ENCODE results near the gene CDC37L1. TPM values are rescaled to one million over a fixed set of nuclear protein-coding genes. Genes with fewer than 3 reads are reported as not detected.

Gene CDC37L1
- total and polyA plus RNA-seq, 12 donors, result 13.4 to 58.4 (median 36.6) TPM

DNA sequence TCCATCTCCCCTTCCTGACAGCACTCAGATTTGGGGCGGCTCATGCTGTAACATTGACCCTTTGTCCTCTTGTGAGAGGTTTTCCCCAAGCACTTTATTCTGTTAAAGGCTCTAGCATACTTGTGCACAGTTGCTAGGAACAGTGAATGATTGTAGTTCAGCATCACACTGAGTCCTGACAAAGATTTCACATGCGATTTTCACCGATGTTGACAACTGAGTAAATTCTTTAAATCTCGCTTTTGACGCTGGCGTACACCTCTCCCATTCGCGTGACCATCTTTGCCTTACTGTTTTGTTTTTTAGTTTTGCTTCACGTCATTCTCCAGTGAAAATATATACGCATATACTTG lies 780 bp downstream of the CDC37L1 start:
- Histone ChIP-seq H3K27ac (peak overlapping the region; percentile 91 to 100 (median 96)), H3K27me3 (no peaks in the 10 kb centered on the region), H3K9me3 (no peaks in the 10 kb centered on the region), H3K4me3 (peak overlapping the region; percentile 67 to 96 (median 78)), H3K36me3 (peaks cover 0 to 9% (median 0%) of the 10 kb centered on the region in 9 donors), H3K4me1 (peaks cover 0 to 46% (median 29%) of the 10 kb centered on the region in 9 donors)
- TF ChIP-seq, protein P1, sequence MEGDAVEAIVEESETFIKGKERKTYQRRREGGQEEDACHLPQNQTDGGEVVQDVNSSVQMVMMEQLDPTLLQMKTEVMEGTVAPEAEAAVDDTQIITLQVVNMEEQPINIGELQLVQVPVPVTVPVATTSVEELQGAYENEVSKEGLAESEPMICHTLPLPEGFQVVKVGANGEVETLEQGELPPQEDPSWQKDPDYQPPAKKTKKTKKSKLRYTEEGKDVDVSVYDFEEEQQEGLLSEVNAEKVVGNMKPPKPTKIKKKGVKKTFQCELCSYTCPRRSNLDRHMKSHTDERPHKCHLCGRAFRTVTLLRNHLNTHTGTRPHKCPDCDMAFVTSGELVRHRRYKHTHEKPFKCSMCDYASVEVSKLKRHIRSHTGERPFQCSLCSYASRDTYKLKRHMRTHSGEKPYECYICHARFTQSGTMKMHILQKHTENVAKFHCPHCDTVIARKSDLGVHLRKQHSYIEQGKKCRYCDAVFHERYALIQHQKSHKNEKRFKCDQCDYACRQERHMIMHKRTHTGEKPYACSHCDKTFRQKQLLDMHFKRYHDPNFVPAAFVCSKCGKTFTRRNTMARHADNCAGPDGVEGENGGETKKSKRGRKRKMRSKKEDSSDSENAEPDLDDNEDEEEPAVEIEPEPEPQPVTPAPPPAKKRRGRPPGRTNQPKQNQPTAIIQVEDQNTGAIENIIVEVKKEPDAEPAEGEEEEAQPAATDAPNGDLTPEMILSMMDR (IDR thresholded peaks at IDR 0.05), result no peak
- intact Hi-C loops (cut with DNase I), result loop anchor here in 3 of 10 donors (5.0 to 10.0 kb wide), 2 partner anchors 62 to 305 kb away; partner anchors contain the start of genes AK3 (in 3 of the 3) and JAK2 (in 1 of the 3)
- DNase-seq (no peak), ATAC-seq (peak in 4 of 8 donors; percentile 3 to 30 (median 26))
- 0 to 1% methylated on average over 10 of the region's 10 CpGs for WGBS, 2 donors

DNA sequence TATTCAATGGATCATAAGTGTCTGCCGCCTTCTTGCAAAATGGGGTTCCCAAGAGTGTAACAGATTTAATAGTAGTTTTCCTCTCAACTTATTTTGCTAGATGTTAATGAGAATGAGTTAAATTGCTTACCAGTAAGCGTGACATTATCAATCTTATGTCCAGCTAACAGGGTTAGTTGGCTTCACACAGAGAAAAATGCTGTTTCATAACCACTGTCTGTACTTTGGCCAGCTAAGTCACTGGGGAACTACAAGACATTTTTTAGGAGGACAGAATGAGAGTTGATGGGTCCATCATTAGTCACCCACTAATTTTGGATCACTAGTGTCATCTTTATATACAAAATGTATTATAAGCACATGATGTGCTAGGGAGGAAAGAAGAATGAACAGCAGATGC lies 1.4 kb downstream of the CDC37L1 start:
- intact Hi-C loops (cut with DNase I), result loop anchor here in 3 of 10 donors (5.0 to 10.0 kb wide), 2 partner anchors 62 to 304 kb away; partner anchors contain the start of genes AK3 (in 3 of the 3) and JAK2 (in 1 of the 3)
- 39 to 41% methylated on average over 2 of the region's 2 CpGs for WGBS, 2 donors
- Histone ChIP-seq H3K4me3 (peak overlapping the region in 9 of 10 donors; percentile 67 to 96 (median 79)), H3K36me3 (peaks cover 0 to 15% (median 3%) of the 10 kb centered on the region in 9 donors), H3K27ac (peak overlapping the region; percentile 91 to 100 (median 96)), H3K27me3 (no peaks in the 10 kb centered on the region), H3K9me3 (no peaks in the 10 kb centered on the region), H3K4me1 (peaks cover 0 to 52% (median 34%) of the 10 kb centered on the region in 9 donors)
- TF ChIP-seq, protein P1 (IDR thresholded peaks at IDR 0.05), result no peak
- DNase-seq (no peak), ATAC-seq (peak in 2 of 8 donors; percentile 15 to 18)

DNA sequence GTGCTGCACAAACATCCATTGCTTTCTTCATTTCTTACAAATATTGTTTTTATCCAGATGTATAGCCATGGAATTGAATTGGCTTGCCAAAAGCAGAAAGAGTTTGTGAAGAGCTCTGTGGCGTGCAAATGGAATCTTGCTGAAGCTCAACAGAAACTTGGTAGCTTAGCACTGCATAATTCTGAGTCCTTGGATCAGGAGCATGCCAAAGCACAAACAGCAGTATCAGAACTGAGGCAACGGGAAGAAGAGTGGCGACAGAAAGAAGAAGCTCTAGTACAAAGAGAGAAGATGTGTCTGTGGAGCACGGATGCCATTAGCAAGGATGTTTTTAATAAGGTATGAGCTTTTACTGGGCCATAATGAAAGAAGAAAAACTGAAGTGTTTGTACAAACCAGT lies 5.5 kb downstream of the CDC37L1 start:
- peaks cover 0 to 53% (median 10%) of the 10 kb centered on the region in 9 donors for H3K36me3 ChIP-seq
- no peak overlapping the region for H3K4me3 ChIP-seq
- DNase-seq, result no peak
- intact Hi-C loops (cut with DNase I), result loop anchor here in 4 of 10 donors (5.0 to 10.0 kb wide), 3 partner anchors 52 to 300 kb away; partner anchors contain the start of genes AK3 (in 3 of the 4) and JAK2 (in 1 of the 4)
- H3K4me1 ChIP-seq, result peaks cover 0 to 88% (median 53%) of the 10 kb centered on the region in 9 donors
- no peaks in the 10 kb centered on the region for H3K9me3 ChIP-seq
- no peak for ATAC-seq
- H3K27ac ChIP-seq, result peak overlapping the region in 2 of 10 donors; percentile 31 to 64
- TF ChIP-seq, protein P1 (IDR thresholded peaks at IDR 0.05), result no peak
- H3K27me3 ChIP-seq, result no peaks in the 10 kb centered on the region
- WGBS, 2 donors, result 50 to 67% methylated on average over 4 of the region's 4 CpGs

DNA sequence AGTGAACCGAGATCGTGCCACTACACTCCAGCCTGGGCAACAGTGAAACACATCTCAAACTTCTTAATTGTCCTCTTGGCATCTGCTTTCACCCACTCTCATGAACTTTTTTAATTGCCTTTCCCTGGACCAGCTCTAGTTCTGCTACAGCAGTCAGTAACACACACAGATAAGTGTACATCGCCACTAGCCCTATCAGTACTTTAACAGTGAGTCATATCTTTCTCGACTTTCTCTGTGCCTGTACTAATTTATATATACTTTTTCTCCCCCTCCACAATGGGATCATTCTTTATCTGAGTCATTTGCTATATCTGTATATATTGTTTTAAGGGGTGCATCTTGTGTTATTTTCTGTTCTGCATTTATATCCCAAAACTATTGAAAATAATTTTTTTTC lies 6.7 kb downstream of the CDC37L1 start:
- TF ChIP-seq, protein P1 (IDR thresholded peaks at IDR 0.05), result no peak
- Histone ChIP-seq H3K9me3 (no peaks in the 10 kb centered on the region), H3K4me1 (peaks cover 0 to 84% (median 50%) of the 10 kb centered on the region in 9 donors), H3K36me3 (peaks cover 0 to 66% (median 23%) of the 10 kb centered on the region in 9 donors), H3K27me3 (no peaks in the 10 kb centered on the region), H3K4me3 (no peak overlapping the region), H3K27ac (peak overlapping the region in 9 of 10 donors; percentile 10 to 69 (median 44))
- intact Hi-C loops (cut with DNase I), result loop anchor here in 2 of 10 donors (5.0 to 10.0 kb wide), 2 partner anchors 51 to 299 kb away; partner anchors contain the start of gene JAK2 (in 1 of the 2)
- DNase-seq (no peak), ATAC-seq (peak in 6 of 8 donors; percentile 43 to 86 (median 72))
- WGBS, 2 donors, result 36 to 46% methylated on average over 4 of the region's 4 CpGs

All from heart right ventricle (tissue), 16 donors.